HUES6 (cell line): ENCODE results near the gene GNAQ.

Experiments
- H3K27ac ChIP-seq: 2 replicates; pipeline ENCODE4 v1.7.0; 2013; ENCODE audit warnings: low read depth, mild to moderate bottlenecking, low read length, inconsistent platforms
- H3K27me3 ChIP-seq: 2 replicates; pipeline ENCODE4 v1.6.1; 2013; ENCODE audit warnings: low read length; ENCODE audit not compliant: control insufficient read depth, insufficient read depth
- H3K36me3 ChIP-seq: 2 replicates; pipeline ENCODE4 v1.6.1; 2013; ENCODE audit warnings: low read length; ENCODE audit not compliant: control insufficient read depth, insufficient read depth
- H3K4me1 ChIP-seq: 2 replicates; pipeline ENCODE4 v1.6.1; 2013; ENCODE audit warnings: low read length; ENCODE audit not compliant: control insufficient read depth, insufficient read depth
- H3K4me3 ChIP-seq: 2 replicates; pipeline ENCODE4 v1.5.1; 2013; ENCODE audit warnings: low read depth, low read length
- H3K9ac ChIP-seq: one replicate; pipeline ENCODE4 v1.6.1; 2013; ENCODE audit warnings: mild to moderate bottlenecking, low read length
- H3K9me3 ChIP-seq: 2 replicates; pipeline ENCODE4 v1.6.1; 2013; ENCODE audit warnings: low read depth, low read length; ENCODE audit not compliant: control insufficient read depth, insufficient read depth

Gene GNAQ

DNA sequence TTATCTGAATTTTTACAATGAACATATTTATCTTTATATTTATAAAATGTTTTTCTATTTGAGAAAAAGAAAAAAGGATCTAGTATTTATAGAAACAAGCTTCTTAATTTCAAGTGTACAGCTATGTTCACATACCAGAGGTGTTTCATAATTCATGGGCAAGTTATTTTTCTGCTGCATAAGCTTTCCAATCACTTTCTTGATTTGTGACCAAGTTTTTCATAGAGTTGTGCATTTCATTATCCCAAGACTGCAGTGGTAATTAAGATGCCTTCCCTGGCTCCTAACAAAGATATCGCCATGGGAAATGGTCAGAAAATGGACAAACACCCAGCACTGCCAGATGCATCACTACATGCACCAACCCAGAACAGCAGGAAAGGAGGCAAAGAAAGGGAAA is 124.6 kb downstream of the GNAQ start:
- no peak overlapping the region for H3K27ac ChIP-seq
- H3K4me3 ChIP-seq: no peak overlapping the region
- no peaks in the 10 kb centered on the region for H3K36me3 ChIP-seq

DNA sequence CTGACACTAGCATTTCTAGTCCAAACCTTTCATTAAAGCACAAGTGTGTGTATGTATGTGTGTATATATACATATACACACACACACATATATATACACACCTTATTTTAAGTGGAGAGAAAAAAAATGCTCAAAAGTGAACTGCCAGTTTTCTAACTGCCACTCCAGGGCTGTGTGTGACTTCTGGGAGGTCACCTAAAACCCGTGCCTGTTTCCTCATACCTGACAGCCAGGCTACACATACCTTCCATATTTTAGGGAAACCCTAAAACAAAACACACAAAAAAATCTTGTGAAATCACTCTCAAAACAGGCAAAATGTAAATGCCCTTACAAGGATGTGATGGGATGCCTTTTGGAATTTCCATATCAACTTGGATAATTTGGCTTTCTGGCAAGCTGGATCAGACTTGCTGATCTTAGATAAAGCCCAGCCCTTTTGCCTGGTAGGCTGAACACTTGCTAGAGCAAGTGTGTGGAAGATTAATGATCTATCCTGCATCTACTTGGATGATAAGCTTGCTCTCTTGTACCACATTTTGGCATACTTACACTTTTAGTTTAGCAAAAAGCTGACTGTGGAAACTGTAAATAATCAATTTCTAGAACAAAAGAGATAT is 127.8 kb downstream of the GNAQ start:
- H3K9me3 ChIP-seq: no peaks in the 10 kb centered on the region
- no peak overlapping the region for H3K4me3 ChIP-seq
- H3K9ac ChIP-seq: no peak overlapping the region
- H3K27ac ChIP-seq: no peak overlapping the region
- H3K4me1 ChIP-seq: 0 out of 2 replicates have a peak, but pooled peaks cover 3% of the 10 kb centered on the region
- H3K27me3 ChIP-seq: no peaks in the 10 kb centered on the region
- no peaks in the 10 kb centered on the region for H3K36me3 ChIP-seq

More for the DNA sequence above, 124.6 kb downstream of the GNAQ start:
- Histone ChIP-seq H3K27me3 (no peaks in the 10 kb centered on the region), H3K9ac (no peak overlapping the region), H3K9me3 (no peaks in the 10 kb centered on the region), H3K4me1 (no peaks in the 10 kb centered on the region)

DNA sequence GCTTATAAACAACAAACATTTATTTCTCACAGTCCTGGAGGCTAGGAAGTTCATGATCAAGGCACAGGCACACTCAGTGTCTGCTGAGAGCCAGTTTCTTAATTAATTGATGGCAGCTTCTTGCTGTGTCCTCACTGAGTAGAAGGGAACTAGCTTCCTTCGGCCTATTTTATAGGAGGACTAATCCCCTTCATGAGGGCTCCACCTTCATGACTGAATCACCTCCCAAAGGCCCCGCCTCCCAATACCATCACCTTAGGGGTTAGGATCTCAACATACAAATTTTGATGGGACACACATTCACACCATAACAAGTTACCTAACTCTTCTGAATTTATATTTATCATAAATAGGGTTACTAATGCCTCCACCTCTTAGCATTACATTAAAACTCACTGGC is 129.8 kb downstream of the GNAQ start:
- no peak overlapping the region for H3K27ac ChIP-seq
- no peaks in the 10 kb centered on the region for H3K9me3 ChIP-seq
- no peaks in the 10 kb centered on the region for H3K27me3 ChIP-seq
- no peaks in the 10 kb centered on the region for H3K36me3 ChIP-seq
- H3K9ac ChIP-seq: no peak overlapping the region
- no peak overlapping the region for H3K4me3 ChIP-seq
- 0 out of 2 replicates have a peak, but pooled peaks cover 3% of the 10 kb centered on the region for H3K4me1 ChIP-seq

DNA sequence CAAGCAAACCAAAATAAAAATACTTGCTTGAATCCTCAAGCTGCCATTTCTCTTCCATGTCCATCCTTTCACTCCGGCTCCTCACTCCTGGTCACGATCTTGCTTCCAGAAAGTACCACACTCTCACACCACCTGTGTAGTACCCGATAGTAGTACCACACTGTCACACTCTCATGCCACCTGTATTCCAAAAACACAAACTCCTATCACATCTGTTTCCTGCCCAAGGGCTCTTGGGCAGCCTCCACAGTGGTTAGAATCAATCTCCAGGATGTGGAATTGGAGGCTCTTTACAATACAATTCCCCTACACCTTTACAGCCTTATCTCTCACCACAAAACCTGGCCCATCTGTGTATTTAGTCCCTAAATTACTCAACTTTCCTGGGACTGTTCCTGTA is 130.6 kb downstream of the GNAQ start:
- Histone ChIP-seq H3K9ac (no peak overlapping the region), H3K27me3 (no peaks in the 10 kb centered on the region), H3K4me1 (0 out of 2 replicates have a peak, but pooled peaks cover 3% of the 10 kb centered on the region), H3K4me3 (no peak overlapping the region), H3K9me3 (no peaks in the 10 kb centered on the region), H3K36me3 (no peaks in the 10 kb centered on the region), H3K27ac (no peak overlapping the region)

GRCh38 chr9:77899679-77900354 is 131.8 kb downstream of the GNAQ start:
- no peaks in the 10 kb centered on the region for H3K9me3 ChIP-seq
- 0 out of 2 replicates have a peak, but pooled peaks cover 3% of the 10 kb centered on the region for H3K4me1 ChIP-seq
- no peak overlapping the region for H3K9ac ChIP-seq
- H3K4me3 ChIP-seq: no peak overlapping the region
- no peak overlapping the region for H3K27ac ChIP-seq
- H3K27me3 ChIP-seq: no peaks in the 10 kb centered on the region
- H3K36me3 ChIP-seq: 0 out of 2 replicates have a peak, but pooled peaks cover 2% of the 10 kb centered on the region

DNA sequence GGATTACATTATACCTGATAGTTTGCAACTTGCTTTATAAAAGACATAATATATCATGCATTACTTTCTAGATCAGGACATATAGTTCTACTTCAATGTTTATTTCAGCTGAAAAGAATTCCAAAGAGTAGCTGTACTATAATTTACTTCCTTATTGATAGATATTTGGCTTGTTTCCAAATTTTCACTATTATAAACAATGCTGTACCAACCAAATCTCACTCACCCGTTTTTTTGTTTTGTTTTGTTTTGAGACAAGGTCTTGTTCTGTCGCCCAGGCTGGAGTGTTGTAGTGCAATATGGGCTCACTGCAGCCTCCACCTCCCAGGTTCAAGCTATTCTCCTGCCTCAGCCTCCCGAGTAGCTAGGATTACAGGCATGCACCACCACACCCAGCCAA is 132.7 kb downstream of the GNAQ start:
- Histone ChIP-seq H3K27ac (no peak overlapping the region), H3K9me3 (no peaks in the 10 kb centered on the region), H3K27me3 (no peaks in the 10 kb centered on the region), H3K4me1 (0 out of 2 replicates have a peak, but pooled peaks cover 3% of the 10 kb centered on the region), H3K9ac (no peak overlapping the region), H3K4me3 (no peak overlapping the region), H3K36me3 (0 out of 2 replicates have a peak, but pooled peaks cover 2% of the 10 kb centered on the region)

DNA sequence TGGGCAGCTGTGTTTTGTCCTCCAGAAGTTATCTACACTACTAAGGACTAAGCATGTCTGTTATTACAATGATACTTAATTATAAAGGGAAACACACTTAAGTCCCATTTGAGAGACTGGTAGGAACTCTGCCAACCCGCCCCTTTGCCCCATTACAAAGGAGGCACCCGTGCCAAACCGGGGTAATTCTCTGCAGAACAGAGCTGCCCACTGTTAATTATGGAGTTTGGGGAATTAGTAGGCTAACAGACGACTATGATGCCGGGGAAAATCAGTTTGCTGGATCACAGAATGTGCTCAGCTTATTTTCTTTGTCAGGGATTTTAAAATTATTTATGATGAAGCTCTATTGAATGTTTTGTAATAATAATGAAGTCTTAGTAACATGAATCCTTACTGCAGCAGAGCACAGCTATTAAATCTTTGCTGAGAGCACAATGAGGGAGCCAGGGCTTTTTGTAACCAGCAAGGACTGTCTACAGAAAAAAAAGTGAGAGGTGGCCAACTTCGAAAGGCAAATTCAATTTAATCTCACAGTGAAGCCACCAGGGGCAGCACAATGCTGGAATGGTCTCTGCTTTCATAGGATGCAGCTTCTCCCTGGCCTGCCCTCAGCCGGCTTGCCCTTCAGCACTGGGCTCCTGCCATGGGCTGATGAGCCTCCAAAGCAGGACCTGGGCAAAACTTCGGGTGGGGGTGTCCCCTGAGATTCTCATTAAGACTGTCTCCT is 134.5 kb downstream of the GNAQ start:
- 0 out of 2 replicates have a peak, but pooled peaks cover 2% of the 10 kb centered on the region for H3K36me3 ChIP-seq
- H3K27ac ChIP-seq: no peak overlapping the region
- H3K4me3 ChIP-seq: no peak overlapping the region
- no peak overlapping the region for H3K9ac ChIP-seq
- H3K27me3 ChIP-seq: no peaks in the 10 kb centered on the region
- H3K9me3 ChIP-seq: no peaks in the 10 kb centered on the region
- peaks cover 13% of the 10 kb centered on the region for H3K4me1 ChIP-seq

DNA sequence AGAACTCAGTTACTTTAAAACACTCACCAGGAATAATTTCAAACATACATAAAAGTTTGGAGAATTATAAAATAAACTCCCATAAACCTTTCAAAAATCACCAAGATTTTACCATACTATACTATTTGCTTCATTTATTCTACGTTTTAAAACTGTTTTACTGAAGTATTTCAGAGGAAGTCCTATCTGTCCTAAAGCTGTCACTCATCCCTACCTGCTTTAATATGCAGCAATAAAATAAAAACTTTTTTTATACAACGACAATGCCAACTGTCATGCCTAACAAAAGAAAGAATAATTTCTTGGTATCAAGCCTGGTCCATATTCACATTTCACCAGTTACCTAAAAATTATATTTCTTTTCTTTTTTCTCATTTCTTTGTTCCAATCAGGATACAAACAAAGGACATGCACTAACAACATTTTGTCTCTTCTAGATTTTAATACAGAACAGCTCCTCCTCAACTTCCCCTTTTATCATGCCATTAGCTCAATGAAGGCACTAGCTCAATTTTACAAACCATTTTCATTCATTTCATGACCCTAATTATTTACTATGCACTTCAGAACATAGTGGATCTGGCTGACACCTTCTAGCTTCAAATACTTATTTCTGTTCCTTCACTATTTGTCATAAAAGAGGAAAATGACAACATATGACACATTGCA is 135.2 kb downstream of the GNAQ start:
- Histone ChIP-seq H3K27ac (no peak overlapping the region), H3K9ac (no peak overlapping the region), H3K27me3 (no peaks in the 10 kb centered on the region), H3K4me3 (no peak overlapping the region), H3K4me1 (peaks cover 12% of the 10 kb centered on the region), H3K9me3 (no peaks in the 10 kb centered on the region), H3K36me3 (0 out of 2 replicates have a peak, but pooled peaks cover 2% of the 10 kb centered on the region)

DNA sequence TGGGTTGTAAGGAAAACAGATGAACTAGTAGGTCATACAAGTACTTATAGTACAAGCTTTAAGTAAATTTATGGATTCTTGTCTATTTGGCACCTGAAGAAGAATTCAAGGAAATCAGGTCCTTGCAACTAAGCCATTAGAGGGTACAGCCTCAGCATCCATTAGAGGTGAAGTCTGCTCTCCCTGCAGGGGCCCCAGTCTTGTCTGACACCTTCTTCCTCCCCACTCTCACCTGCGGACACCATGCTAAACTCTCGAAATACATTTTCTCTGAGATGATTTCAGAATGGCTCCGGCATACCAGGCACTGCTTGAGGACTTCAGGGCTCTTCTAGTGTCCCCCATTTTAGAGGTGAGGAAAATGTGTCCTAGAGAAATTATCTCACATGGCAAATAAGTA is 137.9 kb downstream of the GNAQ start:
- 0 out of 2 replicates have a peak, but pooled peaks cover 2% of the 10 kb centered on the region for H3K36me3 ChIP-seq
- H3K4me1 ChIP-seq: peaks cover 12% of the 10 kb centered on the region
- no peak overlapping the region for H3K4me3 ChIP-seq
- H3K9ac ChIP-seq: no peak overlapping the region
- no peaks in the 10 kb centered on the region for H3K27me3 ChIP-seq
- H3K27ac ChIP-seq: no peak overlapping the region
- H3K9me3 ChIP-seq: no peaks in the 10 kb centered on the region

DNA sequence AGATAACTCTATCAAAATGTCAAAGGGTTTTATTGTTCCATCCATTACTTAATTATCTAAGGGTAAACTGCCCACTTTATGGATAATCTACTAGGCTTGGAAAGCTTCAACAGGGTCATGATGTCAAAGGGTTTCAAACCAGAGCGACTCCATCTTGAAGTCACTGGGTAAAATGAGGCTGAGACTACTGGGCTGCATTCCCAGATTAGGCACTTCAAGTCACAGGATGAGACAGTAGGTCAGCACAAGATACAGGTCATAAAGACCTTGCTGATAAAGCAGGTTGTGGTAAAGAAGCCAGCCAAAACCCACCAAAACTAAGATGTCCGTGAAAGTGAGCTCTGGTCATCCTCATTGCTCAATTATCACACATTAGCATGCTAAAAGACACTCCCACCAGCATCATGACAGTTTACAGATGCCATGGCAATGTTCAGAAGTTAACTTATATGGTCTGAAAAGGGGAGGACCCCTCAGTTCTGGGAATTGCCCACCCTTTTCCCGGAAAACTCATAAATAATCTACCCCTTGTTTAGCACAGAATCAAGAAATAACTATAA is 138.6 kb downstream of the GNAQ start:
- Histone ChIP-seq H3K27me3 (no peaks in the 10 kb centered on the region), H3K9me3 (no peaks in the 10 kb centered on the region), H3K27ac (no peak overlapping the region), H3K4me1 (peaks cover 12% of the 10 kb centered on the region), H3K4me3 (no peak overlapping the region), H3K9ac (no peak overlapping the region), H3K36me3 (0 out of 2 replicates have a peak, but pooled peaks cover 2% of the 10 kb centered on the region)
